GM18508 (cell line): ENCODE data around the gene CYP2A6.
"Not testable (repeated sequence)": the region's sequence is repeated elsewhere in the genome, so short reads cannot be mapped to it uniquely, and the experiment has no call there.

Experiments used
- ATAC-seq: cut with Tn5 transposase; IDR thresholded peaks from one replicate; pipeline ENCODE4 v1.9.1; 2021; ENCODE audit warnings: moderate number of reproducible peaks; ENCODE audit not compliant: insufficient read depth, unreplicated experiment

Gene CYP2A6

GRCh38 chr19:40822704-40823553 lies 27.3 kb downstream of the CYP2A6 start:
- ATAC-seq = not testable (repeated sequence)

- no peak for ATAC-seq
These were observed 28.1 kb downstream of the CYP2A6 start for GRCh38 chr19:40822161-40822560.

- ATAC-seq = not testable (repeated sequence)
These were observed 30.6 kb downstream of the CYP2A6 start for GRCh38 chr19:40819479-40820234.

DNA sequence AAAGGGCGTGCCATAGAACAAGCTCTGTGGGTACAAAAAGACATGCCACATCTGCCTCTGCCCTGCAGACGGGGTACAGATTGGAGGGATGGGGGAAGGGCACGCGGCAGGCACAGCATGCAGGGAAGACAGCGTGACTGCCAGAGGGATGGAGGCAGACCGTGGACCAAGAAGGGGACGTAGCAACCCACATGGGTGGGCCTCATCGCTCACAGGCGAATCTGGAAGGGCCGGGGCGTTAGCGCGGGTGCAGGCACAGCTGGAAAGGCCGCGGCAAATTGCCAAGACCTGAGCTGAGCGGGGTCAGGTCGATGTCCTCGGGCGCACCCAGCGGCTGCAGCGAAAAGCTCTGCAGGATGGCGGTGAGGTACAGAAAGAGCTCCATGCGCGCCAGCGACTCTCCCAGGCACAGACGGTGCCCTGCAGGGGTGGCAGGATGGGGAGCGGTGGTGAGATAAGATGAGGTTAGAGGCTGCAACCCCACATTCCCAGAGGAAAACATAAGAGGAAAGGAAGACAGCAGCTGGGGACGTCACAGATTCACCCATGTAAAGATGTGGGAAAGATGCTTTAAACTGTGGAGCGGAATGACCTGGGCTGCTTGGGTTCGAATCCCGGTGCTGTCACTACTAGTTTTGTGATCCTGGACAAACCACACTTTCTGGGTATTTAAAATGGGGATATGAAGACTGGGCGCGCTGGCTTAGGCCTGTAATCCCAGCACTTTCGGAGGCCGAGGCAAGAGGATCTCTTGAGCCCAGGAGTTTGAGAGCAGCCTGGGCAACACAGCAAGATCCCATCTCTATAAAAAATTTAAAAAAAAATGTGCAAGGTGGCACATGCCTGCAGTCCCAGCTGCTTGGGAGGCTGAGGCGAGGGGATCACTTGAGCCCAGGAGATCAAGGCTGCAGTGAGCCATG lies 31.5 kb downstream of the CYP2A6 start:
- not testable (repeated sequence) for ATAC-seq

DNA sequence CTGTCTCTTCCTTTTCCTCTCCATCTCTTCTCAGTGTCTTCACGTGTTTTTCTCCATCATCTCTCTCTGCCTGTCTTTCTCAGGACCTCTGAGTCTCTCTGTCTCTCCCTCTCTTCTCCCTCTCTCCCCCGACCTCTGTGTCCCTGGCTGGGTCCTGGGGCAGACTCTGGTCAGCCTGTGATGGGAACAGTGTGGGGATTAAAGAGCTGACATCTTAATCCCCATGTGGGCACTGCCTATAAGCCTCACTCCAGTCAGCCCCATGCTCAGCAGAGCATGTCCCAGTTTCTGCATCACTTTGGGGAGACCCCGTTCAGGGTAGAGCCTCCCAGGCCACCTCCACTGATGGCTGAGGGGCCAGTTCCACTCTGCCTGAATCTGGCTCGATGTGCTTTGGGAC lies 35.0 kb downstream of the CYP2A6 start:
- no peak for ATAC-seq

DNA sequence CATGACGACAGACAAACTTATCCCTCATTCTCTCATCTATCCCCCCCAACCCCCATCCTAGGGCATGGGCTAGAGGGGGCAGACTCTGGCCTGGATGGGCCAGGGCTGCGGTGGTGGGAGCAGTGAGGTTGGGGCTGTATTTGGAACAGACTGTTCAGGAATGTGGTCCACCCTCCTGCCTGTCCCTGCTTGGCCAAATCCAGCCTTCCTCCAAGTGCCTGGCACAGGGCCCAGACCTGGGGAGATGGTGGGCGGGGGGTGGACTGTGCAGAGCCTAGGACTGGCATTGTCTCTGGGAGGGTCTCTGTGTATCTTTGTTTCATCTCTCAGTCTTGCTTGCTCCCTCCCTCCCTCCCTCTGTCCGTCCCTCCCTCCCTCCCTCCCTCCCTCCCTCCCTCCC lies 37.1 kb downstream of the CYP2A6 start:
- no peak for ATAC-seq

DNA sequence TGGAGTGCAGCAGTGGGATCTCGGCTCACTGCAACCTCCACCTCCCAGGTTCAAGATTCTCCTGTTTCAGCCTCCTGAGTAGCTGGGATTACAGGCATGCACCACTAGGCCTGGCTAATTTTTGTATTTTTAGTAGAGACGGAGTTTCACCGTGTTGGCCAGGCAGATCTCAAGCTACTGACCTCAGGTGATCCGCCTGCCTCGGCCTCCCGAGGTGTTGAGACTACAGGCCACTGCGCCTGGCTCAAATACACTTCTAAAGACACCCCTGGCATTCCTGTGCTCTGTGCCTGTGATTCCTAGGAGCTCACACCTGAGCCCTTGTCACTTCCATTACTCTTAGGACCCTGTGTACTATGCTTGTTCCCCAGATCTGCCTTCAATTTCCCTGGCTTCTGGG lies 37.7 kb downstream of the CYP2A6 start:
- not testable (repeated sequence) for ATAC-seq

DNA sequence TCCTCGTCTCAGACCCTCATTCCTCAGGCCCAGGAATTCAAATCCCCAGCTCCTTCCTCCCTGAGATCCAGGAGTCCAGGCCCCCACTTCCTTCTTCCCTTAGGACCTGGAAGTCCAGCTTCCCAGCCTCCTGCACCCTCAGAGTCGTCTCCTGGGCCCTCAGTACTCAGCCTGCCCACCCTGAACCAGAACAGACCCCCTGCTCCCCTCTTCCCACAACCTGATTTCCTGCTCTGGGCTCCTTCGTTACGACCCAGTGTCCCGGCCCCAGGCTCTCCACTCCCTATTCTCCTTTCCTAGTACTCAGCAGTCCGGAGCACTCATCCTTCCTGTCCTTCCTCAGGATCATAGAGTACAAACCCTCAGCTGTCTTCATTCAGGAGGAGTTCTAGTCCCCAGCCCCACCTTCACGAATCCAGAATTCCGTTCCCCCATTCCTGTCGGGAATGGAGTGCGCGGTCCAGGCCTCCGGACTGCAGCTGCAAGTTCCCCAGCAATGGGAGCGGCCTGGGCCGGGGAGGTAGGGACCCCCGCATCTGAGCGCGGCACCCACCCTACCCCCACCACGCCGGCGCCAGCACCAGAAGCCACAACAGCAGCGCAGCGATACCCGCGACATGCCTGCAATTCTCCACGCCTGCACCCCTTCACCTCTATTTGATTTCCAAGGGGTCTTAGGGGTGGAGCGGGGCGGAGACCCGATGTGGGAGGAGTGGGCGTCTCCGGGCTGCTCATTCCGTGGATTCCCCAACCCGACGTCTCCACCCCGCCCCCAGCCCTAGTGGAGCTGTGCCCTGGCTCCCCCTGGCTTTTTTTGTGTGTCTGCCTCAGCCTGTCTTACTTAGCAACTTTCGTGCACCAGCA lies 38.5 kb downstream of the CYP2A6 start:
- ATAC-seq = no peak

GRCh38 chr19:40810649-40811408 lies 39.4 kb downstream of the CYP2A6 start:
- ATAC-seq = not testable (repeated sequence)

GRCh38 chr19:40810160-40810559 lies 40.1 kb downstream of the CYP2A6 start:
- ATAC-seq = no peak

DNA sequence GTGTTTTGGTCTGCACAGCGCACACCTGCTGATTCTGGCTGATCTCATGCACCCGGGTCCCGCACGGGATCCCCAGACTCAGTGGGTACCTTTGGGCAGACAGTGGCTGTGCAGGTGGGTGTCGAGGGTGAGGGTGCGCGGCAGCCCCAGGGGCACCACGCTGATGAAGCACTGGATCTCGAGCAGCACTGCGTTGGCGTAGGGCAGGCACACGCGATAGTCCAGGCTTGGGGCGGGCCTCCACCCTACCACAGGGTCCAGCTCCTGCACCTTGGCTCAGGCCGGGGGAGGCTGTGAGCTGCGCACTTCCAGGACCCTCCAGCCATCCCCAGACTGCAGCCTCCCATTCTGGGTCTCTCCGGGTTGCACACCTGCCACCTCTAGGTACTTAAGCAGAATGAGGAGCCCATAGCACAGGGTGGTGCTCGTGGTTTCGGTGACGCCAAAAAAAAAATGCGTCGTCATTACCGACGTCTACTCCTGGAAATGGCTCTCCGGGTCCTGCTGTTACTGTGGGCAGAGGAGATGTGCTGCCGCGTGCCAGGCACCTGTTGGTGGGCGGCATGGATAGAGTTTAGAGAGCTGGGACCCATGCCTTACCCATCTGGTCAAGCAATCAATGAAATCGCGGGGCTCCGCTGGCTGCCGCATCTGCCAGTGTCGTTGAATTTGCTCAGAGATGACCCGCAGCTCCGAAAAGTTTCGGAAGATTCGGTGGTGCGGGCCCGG lies 40.7 kb downstream of the CYP2A6 start:
- no peak for ATAC-seq

- ATAC-seq = no peak
These were observed 41.8 kb downstream of the CYP2A6 start for GRCh38 chr19:40808497-40808896.

DNA sequence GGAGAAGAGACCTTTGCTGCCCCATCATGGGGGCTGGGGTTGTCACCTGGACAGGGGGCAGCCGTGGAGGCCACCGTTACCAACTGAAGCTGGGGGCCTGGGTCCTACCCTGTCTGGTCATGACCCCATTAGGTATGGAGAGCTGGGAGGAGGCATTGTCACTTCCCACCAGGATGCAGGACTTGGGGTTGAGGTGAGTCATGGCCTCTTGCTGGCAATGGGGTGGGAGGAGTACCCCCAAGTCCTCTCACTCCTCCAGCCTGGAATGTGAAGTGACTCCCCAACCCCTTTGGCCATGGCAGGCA lies 42.3 kb downstream of the CYP2A6 start:
- no peak for ATAC-seq

- no peak for ATAC-seq
These were observed 42.9 kb downstream of the CYP2A6 start for GRCh38 chr19:40807147-40808020.

GRCh38 chr19:40806423-40807146 lies 43.7 kb downstream of the CYP2A6 start:
- ATAC-seq = no peak

- ATAC-seq = no peak
These were observed 44.9 kb downstream of the CYP2A6 start for GRCh38 chr19:40805258-40805868.
